ENCODE data around the gene CXXC5.

Gene CXXC5

GRCh38 chr5:139667001-139667729, 19.0 kb downstream of the CXXC5 start:
- no peak for DNase-seq

GRCh38 chr5:139667730-139668063, 19.5 kb downstream of the CXXC5 start:
- DNase-seq, result no peak

- no peak for DNase-seq
These were observed 20.1 kb downstream of the CXXC5 start for GRCh38 chr5:139668064-139668880.

GRCh38 chr5:139668924-139669661, 20.9 kb downstream of the CXXC5 start:
- DNase-seq, result no peak

GRCh38 chr5:139669662-139670368, 21.7 kb downstream of the CXXC5 start:
- no peak for DNase-seq

DNA sequence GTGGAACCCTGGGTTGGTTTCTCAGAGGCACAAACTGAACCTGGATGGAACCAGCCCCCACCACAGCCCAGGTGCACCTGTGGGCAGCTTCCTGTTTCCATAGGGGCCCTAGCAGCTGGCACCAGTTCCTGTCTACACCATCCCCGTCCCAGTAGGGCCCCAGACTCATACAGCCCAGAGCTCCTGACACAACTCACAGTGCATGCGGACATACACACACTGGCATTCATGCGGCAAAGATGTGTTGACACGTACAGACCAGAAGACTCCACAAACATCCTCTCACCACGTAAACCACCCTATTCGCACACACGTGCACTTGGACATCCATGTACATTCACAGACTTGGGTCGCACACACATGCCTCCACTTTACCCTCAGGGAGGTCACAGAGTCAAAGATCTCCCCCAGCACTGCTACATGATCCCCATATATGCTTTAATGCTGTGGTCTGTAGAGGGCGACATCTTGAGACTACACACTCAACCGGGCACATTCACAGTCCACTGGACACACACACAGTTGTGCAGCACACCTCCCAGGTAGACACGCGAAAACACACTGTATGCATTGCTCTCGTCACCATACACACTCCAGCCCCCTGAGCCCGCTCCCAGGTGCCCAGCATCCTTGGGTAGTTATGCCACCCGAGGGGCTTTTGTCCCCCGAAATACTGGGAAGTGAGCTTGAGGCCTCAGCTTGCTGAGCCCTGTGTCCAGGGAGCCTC, 22.4 kb downstream of the CXXC5 start:
- DNase-seq, result no peak

DNA sequence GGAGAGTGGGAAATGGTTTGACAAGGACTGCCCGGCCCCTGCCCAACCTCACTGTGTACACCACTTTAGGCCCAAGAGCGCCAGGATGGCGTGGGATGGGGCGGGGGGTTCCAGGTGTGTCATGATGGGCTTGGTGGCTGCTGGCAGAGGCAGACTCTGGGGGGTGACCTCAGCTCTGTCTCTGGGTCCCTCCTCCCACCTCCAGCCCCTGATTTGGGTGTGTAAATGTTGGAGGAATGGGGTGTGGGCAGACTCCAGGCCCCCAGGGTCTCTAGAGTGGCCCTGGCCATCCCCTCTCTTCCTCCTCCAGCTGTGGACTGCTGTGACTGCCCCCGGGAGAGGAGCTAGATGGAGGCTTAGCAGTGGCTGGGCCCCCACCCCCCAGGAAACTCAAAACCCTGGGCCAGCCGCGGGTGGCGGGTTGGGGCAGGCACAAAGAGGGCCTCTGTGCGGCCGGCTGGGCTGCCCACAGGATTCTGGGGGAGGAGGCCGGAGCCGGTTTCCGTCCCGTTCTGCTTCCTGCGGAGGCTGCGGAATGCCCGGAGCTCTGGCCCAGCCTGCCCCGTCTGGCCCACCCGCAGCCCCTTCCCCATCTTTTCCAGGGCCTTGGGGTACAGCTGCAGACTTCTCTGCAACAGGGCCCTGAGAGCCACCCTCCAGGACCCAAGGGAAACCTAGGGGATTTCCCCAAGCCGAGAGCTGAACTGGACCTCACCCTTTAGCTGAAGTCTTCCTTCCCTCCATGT, 23.1 kb downstream of the CXXC5 start:
- DNase-seq, result no peak

- no peak for DNase-seq
These were observed 27.1 kb downstream of the CXXC5 start for GRCh38 chr5:139675213-139675612.

DNA sequence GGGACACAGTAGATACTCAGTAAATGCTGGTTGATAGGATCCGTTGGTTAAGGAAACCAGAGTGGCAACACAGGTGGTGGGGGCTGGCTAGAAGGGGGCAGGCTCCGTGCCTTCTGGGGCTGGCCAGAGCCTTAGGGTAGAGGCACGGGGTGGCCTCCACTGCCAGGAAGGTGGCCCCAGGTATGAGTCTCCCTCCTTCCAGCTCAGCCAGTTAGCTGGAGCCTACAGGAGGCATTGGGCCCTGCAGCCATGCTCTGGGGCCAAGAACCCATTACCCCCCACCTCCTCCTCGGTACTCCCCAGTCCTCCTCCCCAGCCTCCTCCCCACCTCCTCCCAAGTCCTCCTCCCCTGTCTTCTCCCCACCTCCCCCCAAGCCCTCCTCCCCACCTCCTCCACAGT, 27.7 kb downstream of the CXXC5 start:
- no peak for DNase-seq

DNA sequence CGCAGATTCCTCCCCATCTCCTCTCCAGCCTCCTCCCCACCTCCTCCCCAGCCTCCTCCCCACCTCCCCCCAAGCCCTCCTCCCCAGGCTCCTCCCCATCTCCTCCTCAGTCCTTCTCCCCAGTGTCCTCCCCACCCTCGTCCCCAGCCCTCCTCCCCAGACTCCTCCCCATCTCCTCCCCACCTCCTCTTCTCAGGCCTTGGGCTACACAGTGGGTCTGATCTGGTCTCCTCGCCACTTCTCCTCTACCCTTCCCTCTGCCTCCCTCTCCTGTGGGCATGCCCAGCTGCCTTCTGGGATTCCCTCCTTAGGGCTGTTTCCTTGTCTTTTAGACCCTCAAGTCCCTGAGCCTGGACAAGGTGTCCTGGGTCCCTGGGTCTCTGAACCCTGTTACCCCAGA, 28.3 kb downstream of the CXXC5 start:
- DNase-seq, result no peak

- no peak for DNase-seq
These were observed 29.0 kb downstream of the CXXC5 start for GRCh38 chr5:139676951-139677735.

DNA sequence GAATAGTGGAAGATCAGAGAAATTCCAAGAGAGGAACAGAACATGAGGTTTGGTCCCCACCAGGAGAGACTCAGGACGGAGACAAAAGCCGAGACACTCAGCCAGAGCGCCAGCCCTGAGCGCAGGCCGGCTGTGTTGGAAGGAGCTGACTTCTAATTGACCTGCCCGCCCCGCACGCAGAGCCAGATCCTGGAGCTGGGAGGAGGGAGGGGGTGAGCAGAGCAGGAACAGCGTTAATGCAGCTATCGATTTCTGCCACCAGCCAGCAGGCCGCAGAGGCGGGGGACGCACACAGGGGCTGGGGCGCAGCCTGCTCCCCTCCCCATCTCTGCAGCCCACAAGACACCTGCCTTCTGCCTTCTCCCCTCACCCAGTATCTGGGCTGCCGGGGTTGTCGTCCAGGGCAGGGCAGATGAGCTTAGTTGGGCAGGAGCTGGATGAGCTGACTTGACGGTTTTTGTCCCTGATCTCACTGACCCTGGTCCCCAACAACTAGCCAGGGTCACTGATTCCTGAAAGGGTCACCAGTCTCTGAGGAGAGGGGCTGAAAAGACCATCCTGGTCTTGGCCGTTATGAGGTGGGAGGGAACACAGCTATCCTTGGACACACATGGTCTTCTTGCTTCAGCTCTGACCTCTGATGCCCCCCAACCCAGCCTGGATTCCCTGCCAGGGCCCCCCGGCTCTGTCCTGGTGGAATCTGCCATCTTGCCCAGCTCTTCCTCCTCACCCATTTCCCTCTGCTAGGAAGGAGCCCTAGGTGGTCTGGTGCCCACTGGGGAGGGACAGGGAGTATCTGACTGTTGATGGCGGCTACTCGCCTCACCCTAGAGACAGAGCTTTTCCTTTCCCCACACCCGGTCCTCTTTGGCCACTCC, 29.8 kb downstream of the CXXC5 start:
- no peak for DNase-seq

DNA sequence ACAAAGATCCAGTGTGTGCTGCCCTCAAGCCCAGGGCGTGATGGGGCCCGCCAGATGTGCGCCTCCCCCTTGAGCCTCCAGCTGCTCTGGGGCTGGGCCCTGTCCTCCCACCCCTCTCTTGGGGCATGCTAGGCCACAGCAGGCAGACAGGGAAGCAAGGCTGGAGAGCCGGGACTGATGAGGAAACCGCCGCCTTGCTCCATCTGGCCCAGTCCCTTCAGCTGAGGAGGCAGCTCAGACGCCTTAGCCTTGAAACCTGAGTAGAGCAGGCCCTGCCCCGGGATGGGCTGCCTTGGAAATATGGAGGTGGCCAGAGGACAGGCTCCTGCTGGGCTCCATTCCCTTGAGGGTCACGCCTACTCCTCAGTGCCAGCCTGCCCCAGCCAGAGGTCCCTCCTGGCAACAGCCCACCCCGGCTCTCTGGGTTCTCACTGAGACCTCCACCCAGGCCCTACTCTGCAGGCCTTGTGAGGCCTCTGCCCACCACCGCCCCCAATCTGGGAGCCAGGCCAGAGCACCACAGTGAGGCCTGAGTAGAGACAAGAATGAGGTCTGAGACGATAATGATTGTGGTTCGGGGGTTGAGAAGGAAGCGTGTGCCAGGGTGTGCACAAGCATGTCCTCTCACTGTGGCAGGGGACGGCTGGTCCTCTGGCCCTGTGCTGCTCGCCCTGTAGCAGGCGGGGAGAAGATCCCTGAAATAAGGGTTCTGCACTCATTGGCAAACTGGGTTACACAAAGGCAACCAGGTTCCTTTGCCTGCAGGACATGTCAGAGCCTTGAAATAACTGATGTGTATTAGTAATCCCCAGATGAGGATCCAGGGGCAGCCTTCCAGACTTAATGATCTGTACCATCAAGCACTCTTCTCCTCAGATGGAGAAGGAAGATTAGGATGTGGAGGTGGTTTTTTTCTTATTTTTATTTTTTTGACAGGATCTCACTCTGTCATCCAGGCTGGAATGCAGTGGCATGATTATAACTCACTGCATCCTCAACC, 30.9 kb downstream of the CXXC5 start:
- no peak for DNase-seq

- no peak for DNase-seq
These were observed 32.4 kb downstream of the CXXC5 start for GRCh38 chr5:139680368-139681111.

DNA sequence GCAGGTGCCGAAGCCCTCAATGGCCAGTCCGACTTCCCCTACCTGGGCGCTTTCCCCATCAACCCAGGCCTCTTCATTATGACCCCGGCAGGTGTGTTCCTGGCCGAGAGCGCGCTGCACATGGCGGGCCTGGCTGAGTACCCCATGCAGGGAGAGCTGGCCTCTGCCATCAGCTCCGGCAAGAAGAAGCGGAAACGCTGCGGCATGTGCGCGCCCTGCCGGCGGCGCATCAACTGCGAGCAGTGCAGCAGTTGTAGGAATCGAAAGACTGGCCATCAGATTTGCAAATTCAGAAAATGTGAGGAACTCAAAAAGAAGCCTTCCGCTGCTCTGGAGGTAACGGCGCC, 32.9 kb downstream of the CXXC5 start:
- DNase-seq, result no peak

GRCh38 chr5:139681466-139681865, 33.3 kb downstream of the CXXC5 start:
- no peak for DNase-seq

DNA sequence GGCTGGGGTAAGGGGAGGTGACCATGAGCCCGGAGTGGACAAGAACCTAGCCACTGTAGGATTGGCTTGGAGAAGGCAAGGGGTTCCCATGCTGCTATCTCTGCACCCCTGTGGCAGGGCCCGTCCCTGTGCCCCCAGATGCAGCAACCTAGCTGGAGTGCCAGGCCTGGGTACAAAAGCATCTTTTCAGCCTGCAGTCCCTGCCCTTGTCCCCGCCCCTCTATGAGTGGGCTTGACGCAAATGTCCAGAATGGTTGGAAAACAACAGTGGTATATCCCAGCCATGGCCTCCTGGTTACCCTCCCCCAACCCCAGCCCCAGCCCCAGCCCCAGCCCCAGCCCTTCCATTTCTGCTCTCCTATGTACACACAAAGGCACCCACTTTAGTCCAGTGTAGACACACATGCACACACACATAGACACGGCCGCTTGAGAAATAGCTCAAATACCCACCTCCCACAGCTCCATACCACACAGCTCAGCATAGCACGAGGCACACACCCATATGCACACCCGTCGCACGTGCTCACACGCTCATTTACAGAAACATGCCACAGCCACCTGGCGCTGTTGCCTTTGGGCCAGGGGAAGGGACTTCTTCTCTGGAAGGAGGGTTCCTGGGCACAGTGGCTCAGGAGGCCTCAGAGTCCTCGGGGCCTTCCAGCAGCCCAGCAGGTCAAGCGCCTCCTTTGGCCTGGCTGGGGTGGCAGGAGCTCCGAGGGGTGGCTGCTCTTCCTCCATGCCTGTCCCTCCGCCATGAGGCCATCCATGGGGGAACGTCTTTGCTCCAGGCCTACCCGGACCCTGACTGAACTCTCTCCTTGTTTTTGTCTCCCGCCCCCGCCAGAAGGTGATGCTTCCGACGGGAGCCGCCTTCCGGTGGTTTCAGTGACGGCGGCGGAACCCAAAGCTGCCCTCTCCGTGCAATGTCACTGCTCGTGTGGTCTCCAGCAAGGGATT, 34.1 kb downstream of the CXXC5 start:
- DNase-seq, result no peak

All from activated CD4-positive, alpha-beta T cell treated with anti-CD3 and anti-CD28 coated beads, Interleukin-2, amount 50 U/mL, for 1 hour (primary cell).